ENCODE results near the gene MAST1.
A peak's percentile ranks its signal among the peaks of the same experiment; 100 is the strongest.
"Not testable (repeated sequence)": the region's sequence is repeated elsewhere in the genome, so short reads cannot be mapped to it uniquely, and the experiment has no call there.

Gene MAST1

GRCh38 chr19:12891553-12892021 lies 53.3 kb downstream of the MAST1 start:
- DNase-seq (ENCODE audit: low read depth in 2 of 2) = no peak

GRCh38 chr19:12893582-12893981 lies 55.3 kb downstream of the MAST1 start:
- no peak for DNase-seq (ENCODE audit: low read depth in 2 of 2)

GRCh38 chr19:12896460-12896859 lies 58.1 kb downstream of the MAST1 start:
- DNase-seq (ENCODE audit: low read depth in 2 of 2) = no peak

GRCh38 chr19:12899891-12900518 lies 61.7 kb downstream of the MAST1 start:
- DNase-seq (ENCODE audit: low read depth in 2 of 2) = no peak

- DNase-seq (ENCODE audit: low read depth in 2 of 2) = no peak
These were observed 68.9 kb downstream of the MAST1 start for GRCh38 chr19:12907166-12907565.

GRCh38 chr19:12912571-12912970 lies 74.3 kb downstream of the MAST1 start:
- no peak for DNase-seq (ENCODE audit: low read depth in 2 of 2)

- DNase-seq (ENCODE audit: low read depth in 2 of 2) = peak; percentile 41 to 47
These were observed 74.8 kb downstream of the MAST1 start for GRCh38 chr19:12913011-12913561.

- no peak for DNase-seq (ENCODE audit: low read depth in 2 of 2)
These were observed 75.8 kb downstream of the MAST1 start for GRCh38 chr19:12913851-12914690.

GRCh38 chr19:12915860-12916259 lies 77.5 kb downstream of the MAST1 start:
- DNase-seq (ENCODE audit: low read depth in 2 of 2) = not testable (repeated sequence)

- no peak for DNase-seq (ENCODE audit: low read depth in 2 of 2)
These were observed 79.9 kb downstream of the MAST1 start for GRCh38 chr19:12918253-12918652.

- no peak for DNase-seq (ENCODE audit: low read depth in 2 of 2)
These were observed 82.7 kb downstream of the MAST1 start for GRCh38 chr19:12921047-12921446.

GRCh38 chr19:12922959-12923358 lies 84.6 kb downstream of the MAST1 start:
- no peak for DNase-seq (ENCODE audit: low read depth in 2 of 2)
